ENCODE measurements around the gene SAMD11. TPM values are rescaled to one million over a fixed set of nuclear protein-coding genes. Genes with fewer than 3 reads are reported as not detected.

SAMD11 gene
- total and polyA plus RNA-seq, 10 of the 15 experiments (the other 5 are each of a cell fraction or from before 2014, with no cell fraction given), result 0.04 to 0.31 (median 0.19) TPM; not detected in 6

- intact Hi-C loops (cut with micrococcal nuclease; ENCODE audit: unreplicated experiment) (no loop called here), in situ Hi-C loops (cut with MboI) (no loop called here)
- no peak for DNase-seq (ENCODE audit: low read depth, low spot score)
- H3K36me3 ChIP-seq (ENCODE audit: control insufficient read depth in 2 of 2, insufficient read depth in 2 of 2, low read length in 1 of 2), result no peaks in the 10 kb centered on the region
- no peak overlapping the region for H3K4me3 ChIP-seq
- H3K27ac ChIP-seq (ENCODE audit: control insufficient read depth, insufficient read depth), result no peak overlapping the region
- BruUV-seq (replicated peaks), result no TSS peak
- SMC1A ChIA-PET (ENCODE audit: uncharacterized antibody, unreplicated experiment), result no interaction called here
- H4K20me1 ChIP-seq (ENCODE audit: control insufficient read depth, insufficient read depth), result no peaks in the 10 kb centered on the region; the same call in none of the 2 replicates
- H2AFZ ChIP-seq (ENCODE audit: control insufficient read depth, low read depth, low read length), result no peak overlapping the region
- RAD21 ChIA-PET (ENCODE audit: unreplicated experiment), result no interaction called here
- CTCF ChIA-PET, result no interaction called here
- no peak overlapping the region for H3K4me2 ChIP-seq (ENCODE audit: control insufficient read depth, insufficient read depth)
- TF ChIP-seq FOXK2 (IDR thresholded peaks at IDR 0.05) (no peak), ZNF274 (IDR thresholded peaks at IDR 0.05; ENCODE audit: insufficient read depth, insufficient read length) (no peak), YY1 (IDR thresholded peaks at IDR 0.05; ENCODE audit: low read depth, low read length) (no peak), IKZF2 (IDR thresholded peaks at IDR 0.05) (no peak), SUPT20H (IDR thresholded peaks at IDR 0.05; ENCODE audit: borderline replicate concordance, control insufficient read depth, low read depth, low read length) (no peak), STAT3 (IDR thresholded peaks at IDR 0.05; ENCODE audit: low read depth, low read length) (no peak), SRF (IDR thresholded peaks at IDR 0.05; ENCODE audit: low read depth in 2 of 2, low read length in 2 of 2) (no peak), IRF4 (IDR thresholded peaks at IDR 0.05; ENCODE audit: low read depth, low read length) (no peak), ETV6 (conservative IDR thresholded peaks at IDR 0.05 in 1 of 2, IDR thresholded peaks at IDR 0.05 in 1 of 2; ENCODE audit: borderline replicate concordance in 1 of 2, low read depth in 1 of 2) (no peak), ZBED1 (IDR thresholded peaks at IDR 0.05; ENCODE audit: borderline replicate concordance) (no peak), MXI1 (IDR thresholded peaks at IDR 0.05; ENCODE audit: low read depth, low read length) (no peak), RCOR1 (conservative IDR thresholded peaks at IDR 0.05; ENCODE audit: low read depth, low read length) (no peak), ZSCAN29 (IDR thresholded peaks at IDR 0.05) (no peak), RFX5 (IDR thresholded peaks at IDR 0.05; ENCODE audit: low read depth, low read length) (no peak), PAX8 (IDR thresholded peaks at IDR 0.05) (no peak), CBX5 (IDR thresholded peaks at IDR 0.05; ENCODE audit: low read depth) (no peak), BACH1 (IDR thresholded peaks at IDR 0.05; ENCODE audit: borderline replicate concordance) (no peak), NRF1 (conservative IDR thresholded peaks at IDR 0.05; ENCODE audit: low read depth, low read length) (no peak), ZNF207 (IDR thresholded peaks at IDR 0.05; ENCODE audit: borderline replicate concordance) (no peak)
- TF ChIP-seq, protein P1, sequence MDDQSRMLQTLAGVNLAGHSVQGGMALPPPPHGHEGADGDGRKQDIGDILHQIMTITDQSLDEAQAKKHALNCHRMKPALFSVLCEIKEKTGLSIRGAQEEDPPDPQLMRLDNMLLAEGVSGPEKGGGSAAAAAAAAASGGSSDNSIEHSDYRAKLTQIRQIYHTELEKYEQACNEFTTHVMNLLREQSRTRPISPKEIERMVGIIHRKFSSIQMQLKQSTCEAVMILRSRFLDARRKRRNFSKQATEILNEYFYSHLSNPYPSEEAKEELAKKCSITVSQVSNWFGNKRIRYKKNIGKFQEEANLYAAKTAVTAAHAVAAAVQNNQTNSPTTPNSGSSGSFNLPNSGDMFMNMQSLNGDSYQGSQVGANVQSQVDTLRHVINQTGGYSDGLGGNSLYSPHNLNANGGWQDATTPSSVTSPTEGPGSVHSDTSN (IDR thresholded peaks at IDR 0.05; ENCODE audit: insufficient replicate concordance, low read depth, low read length), result no peak
- H3K79me2 ChIP-seq (ENCODE audit: control insufficient read depth, insufficient read depth, low read length), result no peaks in the 10 kb centered on the region
- POLR2A ChIA-PET, result no interaction called here
- 45% methylated on average over 7 of the region's 7 CpGs for WGBS (ENCODE audit: insufficient coverage, insufficient replicate concordance, low lambda C conversion rate, missing lambda C conversion rate)
- H3K9me3 ChIP-seq (replicated peaks; ENCODE audit: control insufficient read depth, insufficient read depth, low read length), result no peaks in the 10 kb centered on the region
- no peaks in the 10 kb centered on the region for H3K4me1 ChIP-seq (ENCODE audit: control insufficient read depth, insufficient read depth, low read length)
- H3K27me3 ChIP-seq (replicated peaks in 1 of 2; ENCODE audit: control insufficient read depth in 2 of 2, insufficient read depth in 2 of 2, low read length in 1 of 2), result peaks cover 2 to 4% of the 10 kb centered on the region in 2 experiments; a peak in 3 of 4 replicates
- no peak for FAIRE-seq
- H3K9ac ChIP-seq (ENCODE audit: control insufficient read depth, insufficient read depth, low read length), result no peak overlapping the region
- no peak for ATAC-seq
These were observed 6.7 kb upstream of the SAMD11 start for GRCh38 chr1:917076-917459.
